ENCODE measurements around the gene RBM38.

- TF ChIP-seq CTCF (IDR thresholded peaks at IDR 0.05) (no peak), POLR2A (IDR thresholded peaks at IDR 0.05; ENCODE audit: low read depth) (no peak), EP300 (IDR thresholded peaks at IDR 0.05) (no peak), POLR2AphosphoS5 (IDR thresholded peaks at IDR 0.05) (no peak)
Observed at GRCh38 chr20:57387463-57387862, 3.7 kb upstream of the RBM38 start.

Data from esophagus muscularis mucosa (tissue), 4 donors.